Liver (tissue), 9 donors: ENCODE results near the gene CABLES1. TPM values are rescaled to one million over a fixed set of nuclear protein-coding genes. Genes with fewer than 3 reads are reported as not detected.

ENCODE experiments used
- DNase-seq: peaks from one replicate; pipeline ENCODE4 v3.0.0-alpha.2; 2017; ENCODE audit warnings: low spot score
- H3K27ac ChIP-seq, 2 donors: one replicate each; pipeline ENCODE4 v1.7.0; 2013; ENCODE audit warnings: inconsistent platforms in 2 of 2, low read length in 2 of 2, control low read depth in 1 of 2, low read depth in 1 of 2, mild to moderate bottlenecking in 1 of 2
- H3K27me3 ChIP-seq, 4 donors: one replicate each; pipeline versions ENCODE4 v1.6.1 to v1.7.0; 2013; ENCODE audit warnings: low read length in 3 of 4, inconsistent platforms in 1 of 4, mild to moderate bottlenecking in 1 of 4, moderate library complexity in 1 of 4; ENCODE audit not compliant: control insufficient read depth in 4 of 4, insufficient read depth in 4 of 4
- H3K36me3 ChIP-seq, 4 donors: one replicate each; pipeline versions ENCODE4 v1.6.1 to v1.7.0; 2013; ENCODE audit warnings: low read length in 3 of 4, mild to moderate bottlenecking in 3 of 4, low read depth in 1 of 4, moderate library complexity in 1 of 4; ENCODE audit not compliant: control insufficient read depth in 4 of 4, insufficient read depth in 3 of 4
- H3K4me1 ChIP-seq, 4 donors: one replicate each; pipeline versions ENCODE4 v1.6.1 to v1.7.0; 2013; ENCODE audit warnings: low read length in 3 of 4, mild to moderate bottlenecking in 3 of 4, moderate library complexity in 1 of 4; ENCODE audit not compliant: control insufficient read depth in 4 of 4, insufficient read depth in 4 of 4
- H3K4me3 ChIP-seq, 3 donors: one replicate each; pipeline versions ENCODE4 v1.6.1 to v1.7.0; 2013; ENCODE audit warnings: low read length in 3 of 3, control low read depth in 1 of 3, low read depth in 1 of 3, mild to moderate bottlenecking in 1 of 3
- H3K9ac ChIP-seq, 2 donors: one replicate each; pipeline ENCODE4 v1.7.0; 2013; ENCODE audit warnings: low read length in 2 of 2, mild to moderate bottlenecking in 2 of 2, moderate library complexity in 2 of 2, control low read depth in 1 of 2, low read depth in 1 of 2
- H3K9me3 ChIP-seq, 4 donors: one replicate each; pipeline versions ENCODE4 v1.6.1 to v1.7.0; 2013; ENCODE audit warnings: low read length in 3 of 4; ENCODE audit not compliant: control insufficient read depth in 4 of 4
- EGR1 ChIP-seq, 2 donors: IDR thresholded peaks; 2 replicates each; pipeline ENCODE4 v1.6.1; 2016 to 2018; ENCODE audit warnings: antibody characterized with exemption in 2 of 2, low read depth in 2 of 2
- FOXA1 ChIP-seq: IDR thresholded peaks from 2 replicates; pipeline ENCODE4 v1.6.1; 2016; ENCODE audit warnings: antibody characterized with exemption
- FOXA2 ChIP-seq: IDR thresholded peaks from 2 replicates; pipeline ENCODE4 v1.6.1; 2016; ENCODE audit warnings: antibody characterized with exemption
- GABPA ChIP-seq, 2 donors: IDR thresholded peaks in 1 of 2; conservative IDR thresholded peaks in 1 of 2; 2 replicates each; pipeline ENCODE4 v1.6.1; 2016; ENCODE audit warnings: antibody characterized with exemption in 2 of 2, mild to moderate bottlenecking in 1 of 2, moderate library complexity in 1 of 2
- HNF4G ChIP-seq: IDR thresholded peaks from 2 replicates; pipeline ENCODE4 v1.6.1; 2016; ENCODE audit warnings: antibody characterized with exemption
- JUND ChIP-seq, 2 donors: IDR thresholded peaks; 2 replicates each; pipeline ENCODE4 v1.6.1; 2016; ENCODE audit warnings: antibody characterized with exemption in 2 of 2
- NR2F2 ChIP-seq: IDR thresholded peaks from 2 replicates; pipeline ENCODE4 v1.6.1; 2016; ENCODE audit warnings: antibody characterized with exemption
- RAD21 ChIP-seq, 2 donors: IDR thresholded peaks; 2 replicates each; pipeline ENCODE4 v1.6.1; 2016; ENCODE audit warnings: antibody characterized with exemption in 2 of 2, mild to moderate bottlenecking in 2 of 2
- RXRA ChIP-seq, 2 donors: IDR thresholded peaks; 2 replicates each; pipeline ENCODE4 v1.6.1; 2017 to 2018; ENCODE audit warnings: antibody characterized with exemption in 2 of 2, mild to moderate bottlenecking in 1 of 2
- SP1 ChIP-seq: IDR thresholded peaks from 2 replicates; pipeline ENCODE4 v1.6.1; 2018; ENCODE audit warnings: antibody characterized with exemption, mild to moderate bottlenecking
- WGBS: extraction: QIAGEN DNeasy Blood & Tissue Kit; methylation state at CpG from one replicate; pipeline ENCODE4 v1.1.7; 2013; 5-methylcytosine and 5-hydroxymethylcytosine counted together
- polyA plus RNA-seq, 2 donors: library from polyadenylated mRNA; stranded (reverse) in 1 of 2; unstranded in 1 of 2; fragments of 200-250 nt in 1 of 2; fragments of >200 nt in 1 of 2; fragmentation: Nextera tagmentation in 1 of 2; extraction: Ambion mirVana in 1 of 2; gene quantifications; one replicate each; pipeline versions ENCODE4 v1.2.1 to v1.2.3, GENCODE V29; 2013 to 2015
- total RNA-seq, 2 donors: library from RNA; depleted of rRNA; stranded (reverse); fragments of >200 nt; gene quantifications; one replicate each; pipeline ENCODE4 v1.2.3, GENCODE V29; 2014
- TF ChIP-seq, protein P1 (sequence below): IDR thresholded peaks from 2 replicates; pipeline ENCODE4 v1.6.1; 2016; ENCODE audit warnings: antibody characterized with exemption, mild to moderate bottlenecking
- TF ChIP-seq, protein P2 (sequence below): IDR thresholded peaks from 2 replicates; pipeline ENCODE4 v1.6.1; 2016; ENCODE audit warnings: antibody characterized with exemption
- TF ChIP-seq, protein P3 (sequence below): IDR thresholded peaks from 2 replicates; pipeline ENCODE4 v1.6.1; 2016; ENCODE audit warnings: antibody characterized with exemption
- TF ChIP-seq, protein P4 (sequence below): IDR thresholded peaks from 2 replicates; pipeline ENCODE4 v1.6.1; 2016; ENCODE audit warnings: antibody characterized with exemption
- donor health status: healthy.
- donor health status: healthy.
- donor health status: healthy.
- donor health status: healthy.
- donor health status: healthy.

The CABLES1 gene
- total and polyA plus RNA-seq, 4 donors, result 3.3 to 8.9 (median 4.5) TPM

DNA sequence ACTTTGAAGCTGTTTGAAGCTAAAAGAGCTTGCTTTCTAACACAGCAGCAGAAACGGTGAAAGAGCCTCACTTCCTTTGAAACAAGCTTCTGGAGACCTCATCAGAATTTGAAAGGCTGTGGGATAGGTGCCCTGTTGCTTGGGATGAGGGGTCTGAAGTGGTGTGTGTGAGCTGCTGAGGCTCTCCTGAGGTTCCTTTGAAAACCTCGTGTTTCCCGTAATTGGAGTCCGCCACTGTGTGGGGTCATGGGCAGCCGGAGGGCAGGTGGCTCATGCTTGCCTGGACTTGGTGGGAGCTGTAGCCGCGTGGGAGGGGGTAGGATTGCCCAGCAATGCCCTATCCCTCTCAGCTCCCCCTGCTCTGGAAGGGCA lies 34.4 kb downstream of the CABLES1 start (continued):
- TF ChIP-seq, protein P1, sequence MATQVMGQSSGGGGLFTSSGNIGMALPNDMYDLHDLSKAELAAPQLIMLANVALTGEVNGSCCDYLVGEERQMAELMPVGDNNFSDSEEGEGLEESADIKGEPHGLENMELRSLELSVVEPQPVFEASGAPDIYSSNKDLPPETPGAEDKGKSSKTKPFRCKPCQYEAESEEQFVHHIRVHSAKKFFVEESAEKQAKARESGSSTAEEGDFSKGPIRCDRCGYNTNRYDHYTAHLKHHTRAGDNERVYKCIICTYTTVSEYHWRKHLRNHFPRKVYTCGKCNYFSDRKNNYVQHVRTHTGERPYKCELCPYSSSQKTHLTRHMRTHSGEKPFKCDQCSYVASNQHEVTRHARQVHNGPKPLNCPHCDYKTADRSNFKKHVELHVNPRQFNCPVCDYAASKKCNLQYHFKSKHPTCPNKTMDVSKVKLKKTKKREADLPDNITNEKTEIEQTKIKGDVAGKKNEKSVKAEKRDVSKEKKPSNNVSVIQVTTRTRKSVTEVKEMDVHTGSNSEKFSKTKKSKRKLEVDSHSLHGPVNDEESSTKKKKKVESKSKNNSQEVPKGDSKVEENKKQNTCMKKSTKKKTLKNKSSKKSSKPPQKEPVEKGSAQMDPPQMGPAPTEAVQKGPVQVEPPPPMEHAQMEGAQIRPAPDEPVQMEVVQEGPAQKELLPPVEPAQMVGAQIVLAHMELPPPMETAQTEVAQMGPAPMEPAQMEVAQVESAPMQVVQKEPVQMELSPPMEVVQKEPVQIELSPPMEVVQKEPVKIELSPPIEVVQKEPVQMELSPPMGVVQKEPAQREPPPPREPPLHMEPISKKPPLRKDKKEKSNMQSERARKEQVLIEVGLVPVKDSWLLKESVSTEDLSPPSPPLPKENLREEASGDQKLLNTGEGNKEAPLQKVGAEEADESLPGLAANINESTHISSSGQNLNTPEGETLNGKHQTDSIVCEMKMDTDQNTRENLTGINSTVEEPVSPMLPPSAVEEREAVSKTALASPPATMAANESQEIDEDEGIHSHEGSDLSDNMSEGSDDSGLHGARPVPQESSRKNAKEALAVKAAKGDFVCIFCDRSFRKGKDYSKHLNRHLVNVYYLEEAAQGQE, result no peak
- TF ChIP-seq FOXA2, result no peak
- TF ChIP-seq RXRA (IDR thresholded peaks at IDR 0.05), result no peak
- TF ChIP-seq GABPA (IDR thresholded peaks at IDR 0.05 in 1 of 2, conservative IDR thresholded peaks at IDR 0.05 in 1 of 2), result no peak
- TF ChIP-seq, protein P2, sequence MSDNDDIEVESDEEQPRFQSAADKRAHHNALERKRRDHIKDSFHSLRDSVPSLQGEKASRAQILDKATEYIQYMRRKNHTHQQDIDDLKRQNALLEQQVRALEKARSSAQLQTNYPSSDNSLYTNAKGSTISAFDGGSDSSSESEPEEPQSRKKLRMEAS, result no peak
- no peak for TF ChIP-seq RAD21 (IDR thresholded peaks at IDR 0.05)

DNA sequence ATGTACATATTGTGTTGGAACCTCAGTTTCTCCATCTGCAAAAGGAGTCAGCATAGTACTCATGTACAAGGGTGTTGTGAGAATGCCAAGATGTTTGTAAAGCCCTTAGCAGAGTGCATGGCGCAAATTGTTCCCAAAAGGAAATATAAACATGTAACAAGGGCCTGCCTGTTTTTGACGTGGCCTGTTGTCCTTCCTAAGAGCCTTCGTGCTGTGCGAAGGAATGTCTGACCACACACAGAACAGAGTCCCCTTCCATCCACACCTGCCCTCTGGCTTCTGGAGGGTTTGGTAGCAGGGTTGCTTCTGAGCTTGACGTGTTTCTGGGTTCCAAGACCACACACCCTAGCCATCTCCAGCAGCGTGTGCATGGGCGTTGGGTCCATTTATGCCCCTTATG lies 34.9 kb downstream of the CABLES1 start:
- WGBS, result 94% methylated on average over 7 of the region's 7 CpGs
- Histone ChIP-seq H3K27me3 (no peaks in the 10 kb centered on the region), H3K36me3 (no peaks in the 10 kb centered on the region), H3K27ac (no peak overlapping the region), H3K9me3 (no peaks in the 10 kb centered on the region), H3K4me3 (no peak overlapping the region), H3K4me1 (peaks cover 0 to 9% (median 3%) of the 10 kb centered on the region in 4 donors), H3K9ac (no peak overlapping the region)
- no peak for TF ChIP-seq RAD21 (IDR thresholded peaks at IDR 0.05)
- TF ChIP-seq JUND (IDR thresholded peaks at IDR 0.05), result no peak
- TF ChIP-seq NR2F2, result no peak
- TF ChIP-seq, protein P3, sequence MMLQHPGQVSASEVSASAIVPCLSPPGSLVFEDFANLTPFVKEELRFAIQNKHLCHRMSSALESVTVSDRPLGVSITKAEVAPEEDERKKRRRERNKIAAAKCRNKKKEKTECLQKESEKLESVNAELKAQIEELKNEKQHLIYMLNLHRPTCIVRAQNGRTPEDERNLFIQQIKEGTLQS, result no peak
- TF ChIP-seq SP1, result no peak
- TF ChIP-seq FOXA1, result no peak
- TF ChIP-seq, protein P4, sequence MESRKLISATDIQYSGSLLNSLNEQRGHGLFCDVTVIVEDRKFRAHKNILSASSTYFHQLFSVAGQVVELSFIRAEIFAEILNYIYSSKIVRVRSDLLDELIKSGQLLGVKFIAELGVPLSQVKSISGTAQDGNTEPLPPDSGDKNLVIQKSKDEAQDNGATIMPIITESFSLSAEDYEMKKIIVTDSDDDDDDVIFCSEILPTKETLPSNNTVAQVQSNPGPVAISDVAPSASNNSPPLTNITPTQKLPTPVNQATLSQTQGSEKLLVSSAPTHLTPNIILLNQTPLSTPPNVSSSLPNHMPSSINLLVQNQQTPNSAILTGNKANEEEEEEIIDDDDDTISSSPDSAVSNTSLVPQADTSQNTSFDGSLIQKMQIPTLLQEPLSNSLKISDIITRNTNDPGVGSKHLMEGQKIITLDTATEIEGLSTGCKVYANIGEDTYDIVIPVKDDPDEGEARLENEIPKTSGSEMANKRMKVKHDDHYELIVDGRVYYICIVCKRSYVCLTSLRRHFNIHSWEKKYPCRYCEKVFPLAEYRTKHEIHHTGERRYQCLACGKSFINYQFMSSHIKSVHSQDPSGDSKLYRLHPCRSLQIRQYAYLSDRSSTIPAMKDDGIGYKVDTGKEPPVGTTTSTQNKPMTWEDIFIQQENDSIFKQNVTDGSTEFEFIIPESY, result no peak
- TF ChIP-seq EGR1 (IDR thresholded peaks at IDR 0.05; ENCODE audit: low read depth in 2 of 2), result no peak
- no peak for TF ChIP-seq GABPA (IDR thresholded peaks at IDR 0.05 in 1 of 2, conservative IDR thresholded peaks at IDR 0.05 in 1 of 2)
- no peak for TF ChIP-seq HNF4G
- TF ChIP-seq FOXA2, result no peak
- DNase-seq, result no peak

DNA sequence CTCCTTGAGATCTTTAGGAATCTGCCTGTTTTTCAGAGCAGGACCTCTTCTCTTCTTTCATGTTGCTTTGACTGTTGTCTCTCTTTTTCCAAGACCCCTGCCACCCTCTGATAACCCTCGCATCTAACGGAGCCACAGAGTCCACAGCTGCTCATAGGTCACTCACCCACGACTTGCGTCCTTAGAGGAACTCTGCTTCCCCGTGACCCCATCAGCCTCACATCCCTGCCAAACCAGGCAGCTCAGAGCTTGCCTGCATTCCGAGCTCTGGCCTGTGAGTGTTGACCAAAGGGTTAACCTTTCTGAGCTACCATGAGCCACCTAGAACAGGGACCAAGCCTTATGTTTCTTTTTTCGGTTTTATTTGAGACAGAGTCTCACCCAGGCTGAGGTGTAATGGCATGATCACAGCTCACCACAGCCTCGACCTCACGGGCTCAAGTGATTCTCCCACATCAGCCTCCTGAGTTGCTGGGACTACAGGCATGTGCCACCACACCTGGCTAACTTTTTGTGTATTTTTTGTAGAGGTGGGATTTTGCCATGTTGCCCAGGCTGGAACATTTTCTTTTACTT lies 36.4 kb downstream of the CABLES1 start:
- H3K36me3 ChIP-seq, result no peaks in the 10 kb centered on the region
- H3K9me3 ChIP-seq, result no peaks in the 10 kb centered on the region
- no peaks in the 10 kb centered on the region for H3K27me3 ChIP-seq
- 41% methylated on average over 9 of the region's 9 CpGs for WGBS
- no peak overlapping the region for H3K27ac ChIP-seq
- peaks cover 0 to 9% (median 3%) of the 10 kb centered on the region in 4 donors for H3K4me1 ChIP-seq
- no peak for DNase-seq
- H3K4me3 ChIP-seq, result no peak overlapping the region
- TF ChIP-seq RXRA (IDR thresholded peaks at IDR 0.05) (peak; percentile 52 to 88), NR2F2 (peak; percentile 87)
- TF ChIP-seq, protein P4, result no peak
- H3K9ac ChIP-seq, result no peak overlapping the region
